CD4-positive, alpha-beta T cell (primary cell): ENCODE data around the gene TINAGL1. TPM values are rescaled to one million over a fixed set of nuclear protein-coding genes. Genes with fewer than 3 reads are reported as not detected.

ENCODE experiments used
- ATAC-seq: fragments of 200-7000 bp; cut with Tn5 transposase; one replicate; pipeline ENCODE4 v1.10.0; 2022; ENCODE audit warnings: mild to moderate bottlenecking; ENCODE audit not compliant: poor library complexity
- CTCF ChIA-PET: fragments of 350-600 bp; sonication (Branson Sonifier 250); formaldehyde crosslinking; loops from one replicate; lab custom pipeline; 2021; ENCODE audit warnings: antibody characterized with exemption, inconsistent platforms; lab: Charles Lee
- POLR2A ChIA-PET: fragments of 350-600 bp; sonication (Branson Sonifier 250); formaldehyde crosslinking; loops from one replicate; lab custom pipeline; 2021; ENCODE audit warnings: antibody characterized with exemption, inconsistent platforms; lab: Charles Lee
- DNase-seq, 14 experiments: peaks; one replicate each; pipeline ENCODE4 v3.0.0-alpha.2; 2013 to 2020; ENCODE audit warnings: mixed read lengths in 2 of 14
- H3K27ac ChIP-seq, 2 donors: one replicate each; pipeline versions ENCODE4 v1.5.1 to v1.7.0; 2013; ENCODE audit warnings: low read length in 2 of 2, low read depth in 1 of 2, mild to moderate bottlenecking in 1 of 2
- H3K27me3 ChIP-seq, 2 experiments: 1 replicate in 1 of 2; 2 replicates in 1 of 2; pipeline versions ENCODE4 v1.6.1 to v1.7.0; 2013; ENCODE audit warnings: low read length in 2 of 2, control low read depth in 1 of 2, mild to moderate bottlenecking in 1 of 2, moderate library complexity in 1 of 2; ENCODE audit not compliant: insufficient read depth in 2 of 2, control insufficient read depth in 1 of 2
- H3K36me3 ChIP-seq: one replicate; pipeline ENCODE4 v1.6.1; 2013; ENCODE audit warnings: low read length, control low read depth; ENCODE audit not compliant: insufficient read depth
- H3K4me1 ChIP-seq: one replicate; pipeline ENCODE4 v1.6.1; 2013; ENCODE audit warnings: low read length, control low read depth; ENCODE audit not compliant: insufficient read depth
- H3K4me3 ChIP-seq: one replicate; pipeline ENCODE4 v1.5.1; 2013; ENCODE audit warnings: mild to moderate bottlenecking, low read length, moderate library complexity
- H3K9me3 ChIP-seq, 2 experiments: 1 replicate in 1 of 2; 2 replicates in 1 of 2; pipeline versions ENCODE4 v1.6.1 to v1.7.0; 2013; ENCODE audit warnings: low read length in 2 of 2, mild to moderate bottlenecking in 2 of 2, control low read depth in 1 of 2, moderate library complexity in 1 of 2; ENCODE audit not compliant: control insufficient read depth in 1 of 2, insufficient read depth in 1 of 2
- H3K27ac Mint-ChIP-seq: one replicate; pipeline ENCODE4 v1.8.0; 2020; ENCODE audit warnings: mixed read lengths
- H3K27me3 Mint-ChIP-seq: one replicate; pipeline ENCODE4 v1.8.0; 2021; ENCODE audit warnings: mixed read lengths
- H3K36me3 Mint-ChIP-seq: one replicate; pipeline ENCODE4 v1.8.0; 2021; ENCODE audit warnings: low read depth, mixed read lengths
- H3K4me1 Mint-ChIP-seq: one replicate; pipeline ENCODE4 v1.8.0; 2021; ENCODE audit warnings: low read depth, mixed read lengths
- H3K4me3 Mint-ChIP-seq: one replicate; pipeline ENCODE4 v1.8.0; 2020; ENCODE audit warnings: mild to moderate bottlenecking, mixed read lengths
- H3K9me3 Mint-ChIP-seq: one replicate; pipeline ENCODE4 v1.8.0; 2020; ENCODE audit warnings: mixed read lengths
- CTCF ChIP-seq: fragments of 200-600 bp; IDR thresholded peaks from one replicate; pipeline ENCODE4 v1.8.0; 2022; ENCODE audit warnings: antibody characterized with exemption, mild to moderate bottlenecking
- intact Hi-C, 2 experiments: fragments of 100-400 bp; cut with DNase I in 1 of 2; cut with micrococcal nuclease in 1 of 2; formaldehyde crosslinking; loops; one replicate each; pipeline versions ENCODE4 v1.15.1 to v1.9.0; 2023 to 2025; cut with DNase I, micrococcal nuclease
- total RNA-seq, 174 experiments: library from RNA in 2 of 174; stranded (reverse) in 2 of 174; gene quantifications; one replicate each; pipeline ENCODE4 v1.2.3 and lab custom pipeline; 2021 to 2026

Gene TINAGL1
- total RNA-seq, 2 experiments from 2014 or later: not detected

- H3K4me3 ChIP-seq: no peak overlapping the region
- no peak overlapping the region for H3K27ac ChIP-seq
- no peaks in the 10 kb centered on the region for H3K36me3 ChIP-seq
- peaks cover 0 to 7% of the 10 kb centered on the region in 2 experiments for H3K9me3 ChIP-seq
- H3K4me1 ChIP-seq: peaks cover 10% of the 10 kb centered on the region
- CTCF ChIA-PET: no interaction called here
- Mint-ChIP-seq H3K36me3 (no peaks in the 10 kb centered on the region), H3K4me3 (no peak overlapping the region), H3K4me1 (peaks cover 10% of the 10 kb centered on the region), H3K27me3 (peaks cover 44% of the 10 kb centered on the region), H3K9me3 (no peaks in the 10 kb centered on the region), H3K27ac (no peak overlapping the region)
- peaks cover 25 to 34% of the 10 kb centered on the region in 2 experiments for H3K27me3 ChIP-seq
- intact Hi-C loops: no loop called here
- POLR2A ChIA-PET: no interaction called here
- no peak for ATAC-seq
- TF ChIP-seq CTCF: no peak
- DNase-seq: no peak
Observed at GRCh38 chr1:31615414-31615813, 39.1 kb downstream of the TINAGL1 start.

- no peak overlapping the region for H3K4me3 Mint-ChIP-seq
- no peak overlapping the region for H3K27ac Mint-ChIP-seq
- intact Hi-C loops: no loop called here
- ChIA-PET POLR2A (no interaction called here), CTCF (no interaction called here)
- peaks cover 49% of the 10 kb centered on the region for H3K27me3 Mint-ChIP-seq
- peaks cover 10% of the 10 kb centered on the region for H3K4me1 Mint-ChIP-seq
- Histone ChIP-seq H3K9me3 (peaks cover 0 to 7% of the 10 kb centered on the region in 2 experiments), H3K36me3 (no peaks in the 10 kb centered on the region), H3K4me3 (no peak overlapping the region), H3K27me3 (peaks cover 25 to 34% of the 10 kb centered on the region in 2 experiments), H3K27ac (no peak overlapping the region), H3K4me1 (peaks cover 10% of the 10 kb centered on the region)
- DNase-seq (no peak), ATAC-seq (no peak)
- TF ChIP-seq CTCF: no peak
- no peaks in the 10 kb centered on the region for H3K36me3 Mint-ChIP-seq
- no peaks in the 10 kb centered on the region for H3K9me3 Mint-ChIP-seq
Observed at GRCh38 chr1:31615939-31616338, 39.6 kb downstream of the TINAGL1 start.

- no peak for ATAC-seq
- Histone ChIP-seq H3K36me3 (no peaks in the 10 kb centered on the region), H3K9me3 (peaks cover 0 to 7% of the 10 kb centered on the region in 2 experiments), H3K4me1 (peaks cover 10% of the 10 kb centered on the region), H3K4me3 (peak within 1 kb of the TSS; percentile 34), H3K27me3 (peaks cover 25 to 34% of the 10 kb centered on the region in 2 experiments), H3K27ac (no peak within 1 kb of the TSS)
- ChIA-PET CTCF (interaction anchor here (0.6 to 1.2 kb wide), 4 partner anchors 14 to 524 kb away, joined by 3 to 5 read pairs (median 4); no protein-coding TSS in a partner anchor), POLR2A (no interaction called here)
- no peaks in the 10 kb centered on the region for H3K9me3 Mint-ChIP-seq
- no peak within 1 kb of the TSS for H3K27ac Mint-ChIP-seq
- H3K36me3 Mint-ChIP-seq: no peaks in the 10 kb centered on the region
- intact Hi-C loops: no loop called here
- peaks cover 50% of the 10 kb centered on the region for H3K27me3 Mint-ChIP-seq
- H3K4me3 Mint-ChIP-seq: peak within 1 kb of the TSS; percentile 20
- TF ChIP-seq CTCF: no peak
- DNase-seq: no peak
- H3K4me1 Mint-ChIP-seq: peaks cover 10% of the 10 kb centered on the region
Observed at GRCh38 chr1:31617218-31617915, 41.1 kb downstream of the TINAGL1 start, which contains the start of gene HCRTR1. TSS of gene HCRTR1 (plus strand) at chr1:31617689. CDS start at chr1:31619193, 1,504 bp downstream.
